Stimulated activated CD8-positive, alpha-beta memory T cell treated with anti-CD3 and anti-CD28 coated beads, Interleukin-4, amount 100 ng/mL, for 1 hour (primary cell): Measurements from ENCODE around the gene TMEM87B.

Experiments
- DNase-seq, 2 donors: peaks; one replicate each; pipeline ENCODE4 v3.0.0-alpha.2; 2020; ENCODE audit warnings: low read depth in 2 of 2, low spot score in 1 of 2

TMEM87B gene

GRCh38 chr2:112054847-112055729 lies at the start of gene TMEM87B:
TMEM87B (plus strand) TSS chr2:112055269; CDS start chr2:112055592, 323 bp downstream.
- DNase-seq, result peak; percentile 96 to 97

- DNase-seq, result no peak
These were observed 49.5 kb upstream of the TMEM87B start for GRCh38 chr2:112005406-112006075.

GRCh38 chr2:112006076-112006410 lies 49.0 kb upstream of the TMEM87B start:
- no peak for DNase-seq

GRCh38 chr2:112007493-112007892 lies 47.6 kb upstream of the TMEM87B start:
- DNase-seq, result no peak

- no peak for DNase-seq
These were observed 46.1 kb upstream of the TMEM87B start for GRCh38 chr2:112008910-112009485.

GRCh38 chr2:112010751-112011150 lies 44.3 kb upstream of the TMEM87B start:
- DNase-seq, result no peak

GRCh38 chr2:112012556-112012955 lies 42.5 kb upstream of the TMEM87B start:
- no peak for DNase-seq

- DNase-seq, result no peak
These were observed 36.2 kb upstream of the TMEM87B start for GRCh38 chr2:112018846-112019245.

- DNase-seq, result no peak
These were observed 35.5 kb upstream of the TMEM87B start for GRCh38 chr2:112019569-112019982.

- no peak for DNase-seq
These were observed 34.5 kb upstream of the TMEM87B start for GRCh38 chr2:112020561-112020960.

GRCh38 chr2:112021290-112021689 lies 33.8 kb upstream of the TMEM87B start:
- no peak for DNase-seq

- DNase-seq, result no peak
These were observed 33.3 kb upstream of the TMEM87B start for GRCh38 chr2:112021781-112022231.

GRCh38 chr2:112023707-112024106 lies 31.4 kb upstream of the TMEM87B start:
- no peak for DNase-seq

- no peak for DNase-seq
These were observed 30.8 kb upstream of the TMEM87B start for GRCh38 chr2:112024231-112024630.

GRCh38 chr2:112024896-112025491 lies 30.1 kb upstream of the TMEM87B start:
- DNase-seq, result no peak

- no peak for DNase-seq
These were observed 28.6 kb upstream of the TMEM87B start for GRCh38 chr2:112026509-112026908.

- no peak for DNase-seq
These were observed 27.3 kb upstream of the TMEM87B start for GRCh38 chr2:112027767-112028166.

GRCh38 chr2:112029164-112029563 lies 25.9 kb upstream of the TMEM87B start:
- DNase-seq, result no peak

- DNase-seq, result no peak
These were observed 23.4 kb upstream of the TMEM87B start for GRCh38 chr2:112031473-112032223.

GRCh38 chr2:112032224-112032586 lies 22.9 kb upstream of the TMEM87B start:
- no peak for DNase-seq
